ENCODE measurements around the gene BICRAL. TPM values are rescaled to one million over a fixed set of nuclear protein-coding genes. Genes with fewer than 3 reads are reported as not detected.
A peak's percentile ranks its signal among the peaks of the same experiment; 100 is the strongest.
"Not testable (repeated sequence)": the region's sequence is repeated elsewhere in the genome, so short reads cannot be mapped to it uniquely, and the experiment has no call there.

Gene BICRAL
- total RNA-seq, 1 donor, result 9.4 TPM

DNA sequence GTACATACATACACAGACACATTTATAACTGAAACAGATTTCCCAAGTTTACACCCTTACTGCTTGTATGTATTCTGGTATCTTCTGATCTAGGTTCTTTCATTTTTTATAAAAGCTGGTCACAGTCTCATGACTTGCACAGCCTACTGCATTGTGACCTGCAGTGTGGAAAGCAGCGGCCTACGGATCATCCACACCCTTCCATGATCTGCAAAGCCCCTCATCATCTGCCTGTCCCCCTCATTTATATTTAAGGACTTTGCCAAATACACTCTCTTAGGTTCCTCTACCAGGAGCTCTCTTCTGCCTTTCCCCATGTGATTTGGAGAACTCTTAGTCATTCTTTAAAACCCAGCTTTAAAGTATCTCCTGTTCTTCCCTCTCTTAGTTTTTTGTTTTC lies 12.0 kb upstream of the BICRAL start:
- no peak overlapping the region for H3K4me3 ChIP-seq (ENCODE audit: insufficient read depth, low read length)
- no peaks in the 10 kb centered on the region for H3K36me3 ChIP-seq (ENCODE audit: insufficient read depth, low read length)
- no peak overlapping the region for H3K4me2 ChIP-seq (ENCODE audit: insufficient read depth, low read length)
- no peaks in the 10 kb centered on the region for H3K79me2 ChIP-seq (ENCODE audit: insufficient read depth, low read length)
- peaks cover 10% of the 10 kb centered on the region for H3K4me1 ChIP-seq (ENCODE audit: insufficient read depth, low read length)
- no peak overlapping the region for H3K27ac ChIP-seq (ENCODE audit: low read depth, low read length)
- no peaks in the 10 kb centered on the region for H3K27me3 ChIP-seq (ENCODE audit: insufficient read depth, low read length)
- TF ChIP-seq, protein P1, sequence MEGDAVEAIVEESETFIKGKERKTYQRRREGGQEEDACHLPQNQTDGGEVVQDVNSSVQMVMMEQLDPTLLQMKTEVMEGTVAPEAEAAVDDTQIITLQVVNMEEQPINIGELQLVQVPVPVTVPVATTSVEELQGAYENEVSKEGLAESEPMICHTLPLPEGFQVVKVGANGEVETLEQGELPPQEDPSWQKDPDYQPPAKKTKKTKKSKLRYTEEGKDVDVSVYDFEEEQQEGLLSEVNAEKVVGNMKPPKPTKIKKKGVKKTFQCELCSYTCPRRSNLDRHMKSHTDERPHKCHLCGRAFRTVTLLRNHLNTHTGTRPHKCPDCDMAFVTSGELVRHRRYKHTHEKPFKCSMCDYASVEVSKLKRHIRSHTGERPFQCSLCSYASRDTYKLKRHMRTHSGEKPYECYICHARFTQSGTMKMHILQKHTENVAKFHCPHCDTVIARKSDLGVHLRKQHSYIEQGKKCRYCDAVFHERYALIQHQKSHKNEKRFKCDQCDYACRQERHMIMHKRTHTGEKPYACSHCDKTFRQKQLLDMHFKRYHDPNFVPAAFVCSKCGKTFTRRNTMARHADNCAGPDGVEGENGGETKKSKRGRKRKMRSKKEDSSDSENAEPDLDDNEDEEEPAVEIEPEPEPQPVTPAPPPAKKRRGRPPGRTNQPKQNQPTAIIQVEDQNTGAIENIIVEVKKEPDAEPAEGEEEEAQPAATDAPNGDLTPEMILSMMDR (IDR thresholded peaks at IDR 0.05; ENCODE audit: extremely low read depth, low read depth, low read length), result no peak
- H4K20me1 ChIP-seq (ENCODE audit: insufficient read depth, low read length), result no peaks in the 10 kb centered on the region
- H2AFZ ChIP-seq (ENCODE audit: low read length), result no peak overlapping the region
- H3K9me3 ChIP-seq (ENCODE audit: low read depth, low read length), result no peaks in the 10 kb centered on the region
- no peak for DNase-seq (ENCODE audit: insufficient read length, low spot score, missing footprints)

DNA sequence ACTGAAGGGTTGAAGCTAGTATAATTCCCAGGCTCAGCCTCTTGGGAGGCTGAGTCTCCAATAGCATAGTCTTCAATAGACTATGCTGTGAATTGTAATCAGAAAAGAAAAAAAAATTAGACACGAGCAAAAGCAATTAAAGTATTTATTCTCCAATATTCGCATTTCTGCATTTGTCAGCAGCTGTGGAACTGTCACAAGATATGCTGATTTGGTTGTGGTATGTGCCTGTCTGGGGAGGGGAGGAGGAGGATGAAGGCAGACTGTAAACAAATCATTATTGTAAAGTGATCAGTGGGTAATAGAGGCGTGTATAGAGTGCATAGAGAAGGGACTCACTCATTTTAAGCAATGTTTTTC lies 10.1 kb upstream of the BICRAL start:
- H4K20me1 ChIP-seq (ENCODE audit: insufficient read depth, low read length), result no peaks in the 10 kb centered on the region
- DNase-seq (ENCODE audit: insufficient read length, low spot score, missing footprints), result peak; percentile 85
- no peak overlapping the region for H3K27ac ChIP-seq (ENCODE audit: low read depth, low read length)
- H3K4me3 ChIP-seq (ENCODE audit: insufficient read depth, low read length), result no peak overlapping the region
- H2AFZ ChIP-seq (ENCODE audit: low read length), result no peak overlapping the region
- TF ChIP-seq, protein P1 (IDR thresholded peaks at IDR 0.05; ENCODE audit: extremely low read depth, low read depth, low read length), result no peak
- no peaks in the 10 kb centered on the region for H3K9me3 ChIP-seq (ENCODE audit: low read depth, low read length)
- H3K4me1 ChIP-seq (ENCODE audit: insufficient read depth, low read length), result no peaks in the 10 kb centered on the region
- no peak overlapping the region for H3K4me2 ChIP-seq (ENCODE audit: insufficient read depth, low read length)
- H3K27me3 ChIP-seq (ENCODE audit: insufficient read depth, low read length), result no peaks in the 10 kb centered on the region
- no peaks in the 10 kb centered on the region for H3K79me2 ChIP-seq (ENCODE audit: insufficient read depth, low read length)
- no peaks in the 10 kb centered on the region for H3K36me3 ChIP-seq (ENCODE audit: insufficient read depth, low read length)

DNA sequence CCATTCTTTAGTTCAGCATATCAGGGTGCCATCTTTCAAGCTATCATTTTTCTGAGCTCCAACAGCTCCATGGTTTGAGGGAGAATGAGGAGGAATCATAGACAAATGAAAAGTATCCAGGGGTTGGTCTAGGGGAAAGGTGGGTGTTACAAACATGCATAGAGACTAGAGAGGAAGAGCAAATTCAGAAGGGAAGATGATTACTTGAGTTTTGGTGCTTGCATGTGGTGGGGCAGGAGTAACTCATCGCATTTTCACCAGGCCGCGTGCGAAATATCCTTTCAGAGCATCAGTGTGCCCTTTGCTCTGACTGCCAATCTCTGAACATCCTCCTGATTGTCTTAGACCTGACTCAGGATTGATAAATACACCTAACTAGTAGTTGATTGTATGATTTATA lies 7.7 kb upstream of the BICRAL start:
- H3K4me1 ChIP-seq (ENCODE audit: insufficient read depth, low read length), result peaks cover 5% of the 10 kb centered on the region
- no peaks in the 10 kb centered on the region for H3K9me3 ChIP-seq (ENCODE audit: low read depth, low read length)
- no peak overlapping the region for H2AFZ ChIP-seq (ENCODE audit: low read length)
- H3K79me2 ChIP-seq (ENCODE audit: insufficient read depth, low read length), result no peaks in the 10 kb centered on the region
- no peak overlapping the region for H3K27ac ChIP-seq (ENCODE audit: low read depth, low read length)
- no peak for DNase-seq (ENCODE audit: insufficient read length, low spot score, missing footprints)
- H3K4me2 ChIP-seq (ENCODE audit: insufficient read depth, low read length), result no peak overlapping the region
- no peaks in the 10 kb centered on the region for H4K20me1 ChIP-seq (ENCODE audit: insufficient read depth, low read length)
- no peak overlapping the region for H3K4me3 ChIP-seq (ENCODE audit: insufficient read depth, low read length)
- TF ChIP-seq, protein P1 (IDR thresholded peaks at IDR 0.05; ENCODE audit: extremely low read depth, low read depth, low read length), result no peak
- no peaks in the 10 kb centered on the region for H3K36me3 ChIP-seq (ENCODE audit: insufficient read depth, low read length)
- H3K27me3 ChIP-seq (ENCODE audit: insufficient read depth, low read length), result no peaks in the 10 kb centered on the region

DNA sequence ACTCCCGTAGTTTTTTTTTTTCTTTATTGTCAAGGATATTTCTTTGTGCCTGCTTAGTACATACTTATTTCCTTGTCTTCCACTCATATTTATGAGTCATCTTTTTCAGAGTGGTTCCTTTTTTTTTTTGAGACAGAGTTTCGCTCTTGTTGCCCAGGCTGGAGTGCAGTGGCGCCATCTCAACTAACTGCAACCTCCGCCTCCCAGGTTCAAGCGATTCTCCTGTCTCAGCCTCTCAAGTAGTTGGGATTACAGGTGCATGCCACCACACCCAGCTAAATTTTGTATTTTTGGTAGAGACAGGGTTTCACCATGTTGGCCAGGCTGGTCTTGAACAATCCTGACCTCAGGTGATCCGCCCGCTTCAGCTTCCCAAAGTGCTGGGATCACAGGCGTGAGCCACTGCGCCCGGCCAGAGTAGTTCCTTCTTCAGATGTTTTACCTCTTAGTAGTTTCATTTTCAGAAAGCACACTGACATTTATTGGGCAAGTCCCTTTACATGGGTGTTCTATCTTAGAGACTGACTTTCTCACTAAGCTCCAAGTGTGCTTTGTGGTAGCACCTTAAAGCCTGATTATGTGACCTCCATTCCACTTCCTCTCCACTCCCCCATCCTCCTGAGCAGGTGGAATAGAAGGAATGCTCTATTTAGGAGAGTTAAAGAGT lies 6.9 kb upstream of the BICRAL start:
- not testable (repeated sequence) for H3K4me1 ChIP-seq (ENCODE audit: insufficient read depth, low read length); H3K79me2 ChIP-seq (ENCODE audit: insufficient read depth, low read length); H3K9me3 ChIP-seq (ENCODE audit: low read depth, low read length); H3K36me3 ChIP-seq (ENCODE audit: insufficient read depth, low read length); H3K4me3 ChIP-seq (ENCODE audit: insufficient read depth, low read length); H2AFZ ChIP-seq (ENCODE audit: low read length); DNase-seq (ENCODE audit: insufficient read length, low spot score, missing footprints); H3K4me2 ChIP-seq (ENCODE audit: insufficient read depth, low read length); H3K27ac ChIP-seq (ENCODE audit: low read depth, low read length); H3K27me3 ChIP-seq (ENCODE audit: insufficient read depth, low read length); H4K20me1 ChIP-seq (ENCODE audit: insufficient read depth, low read length)
